HT1080 (cell line): ENCODE results near the gene CORO7. TPM values are rescaled to one million over a fixed set of nuclear protein-coding genes. Genes with fewer than 3 reads are reported as not detected.
"Not testable (repeated sequence)": the region's sequence is repeated elsewhere in the genome, so short reads cannot be mapped to it uniquely, and the experiment has no call there.

Experiments
- DNase-seq: peaks from one replicate; pipeline ENCODE4 v3.0.0-alpha.2; 2015; ENCODE audit warnings: low read depth
- total RNA-seq: library from RNA; depleted of rRNA; stranded (reverse); fragments of >200 nt; shearing (Covaris generic); gene quantifications from 2 replicates; pipeline ENCODE4 v1.2.3, GENCODE V29; 2014

CORO7 gene
- total RNA-seq, 1 experiment from 2014 or later: 24.9 TPM

GRCh38 chr16:4340443-4340842 lies 76.0 kb downstream of the CORO7 start:
- no peak for DNase-seq

DNA sequence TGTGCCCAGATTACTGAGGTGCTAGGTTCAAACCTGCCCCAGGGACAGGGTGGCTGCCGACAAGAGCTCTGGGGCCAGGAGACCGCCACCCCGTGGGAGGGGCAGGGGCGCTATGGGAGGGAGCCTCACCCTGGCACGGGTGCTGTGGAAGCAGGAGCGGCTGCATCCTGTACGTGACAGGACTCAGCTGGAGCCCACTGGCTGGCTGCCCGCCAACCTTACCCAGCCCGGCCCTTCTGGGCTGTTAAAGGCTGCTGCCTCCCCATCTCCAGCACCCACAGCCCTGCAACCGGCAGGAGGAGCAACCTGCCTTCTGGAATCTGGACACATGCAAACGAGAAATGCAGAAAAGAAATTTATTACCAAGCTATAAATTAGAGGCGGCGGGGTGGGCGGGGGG lies 76.5 kb downstream of the CORO7 start:
- no peak for DNase-seq

GRCh38 chr16:4339455-4339854 lies 76.9 kb downstream of the CORO7 start:
- no peak for DNase-seq

- no peak for DNase-seq
Measured at GRCh38 chr16:4338712-4339299, 77.6 kb downstream of the CORO7 start.

GRCh38 chr16:4338125-4338582 lies 78.2 kb downstream of the CORO7 start:
- DNase-seq: no peak

DNA sequence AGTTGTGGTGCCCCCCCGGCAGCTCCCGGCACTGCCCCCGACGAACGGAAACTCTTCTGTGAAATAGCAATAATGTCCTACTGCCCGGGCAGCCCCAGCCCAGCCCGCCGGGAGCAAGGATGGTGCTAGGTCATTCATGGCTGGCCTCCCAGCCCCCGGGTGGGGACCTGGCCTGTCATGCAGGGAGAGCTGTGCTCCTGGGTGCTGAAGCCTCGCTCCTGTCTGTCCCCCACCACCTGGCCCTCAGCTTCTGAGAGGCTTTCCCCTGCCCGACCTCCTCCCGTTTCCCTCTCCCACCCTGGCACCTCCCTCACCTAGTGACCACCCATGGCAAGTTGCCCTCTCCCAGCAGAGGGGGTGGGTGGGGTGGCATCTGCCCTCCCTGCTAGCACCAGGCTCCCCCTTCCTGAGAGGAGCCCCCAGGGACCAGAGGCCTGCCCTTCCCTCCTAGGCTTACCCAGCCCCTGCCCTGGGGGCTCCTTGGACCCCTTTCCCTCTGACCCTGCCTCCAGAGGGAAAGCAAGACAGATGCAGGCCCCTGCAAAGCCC lies 78.8 kb downstream of the CORO7 start:
- DNase-seq: no peak

DNA sequence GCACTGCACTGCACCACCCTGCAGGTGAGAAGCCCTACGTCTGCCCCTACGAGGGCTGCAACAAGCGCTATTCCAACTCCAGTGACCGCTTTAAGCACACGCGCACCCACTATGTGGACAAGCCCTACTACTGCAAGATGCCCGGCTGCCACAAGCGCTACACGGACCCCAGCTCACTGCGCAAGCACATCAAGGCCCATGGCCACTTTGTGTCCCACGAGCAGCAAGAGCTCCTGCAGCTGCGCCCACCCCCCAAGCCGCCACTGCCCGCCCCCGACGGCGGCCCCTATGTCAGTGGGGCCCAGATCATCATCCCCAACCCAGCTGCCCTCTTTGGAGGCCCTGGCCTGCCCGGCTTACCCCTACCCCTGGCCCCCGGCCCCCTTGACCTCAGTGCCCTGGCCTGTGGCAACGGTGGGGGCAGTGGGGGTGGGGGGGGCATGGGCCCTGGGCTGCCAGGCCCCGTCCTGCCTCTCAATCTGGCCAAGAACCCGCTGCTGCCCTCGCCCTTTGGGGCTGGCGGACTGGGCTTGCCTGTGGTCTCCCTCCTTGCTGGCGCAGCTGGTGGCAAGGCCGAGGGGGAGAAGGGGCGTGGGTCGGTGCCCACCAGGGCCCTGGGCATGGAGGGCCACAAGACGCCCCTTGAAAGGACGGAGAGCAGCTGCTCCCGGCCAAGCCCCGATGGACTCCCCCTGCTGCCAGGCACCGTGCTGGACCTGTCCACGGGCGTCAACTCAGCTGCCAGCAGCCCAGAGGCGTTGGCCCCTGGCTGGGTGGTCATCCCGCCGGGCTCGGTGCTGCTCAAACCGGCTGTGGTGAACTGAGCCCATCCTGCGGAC lies 79.5 kb downstream of the CORO7 start:
- no peak for DNase-seq

DNA sequence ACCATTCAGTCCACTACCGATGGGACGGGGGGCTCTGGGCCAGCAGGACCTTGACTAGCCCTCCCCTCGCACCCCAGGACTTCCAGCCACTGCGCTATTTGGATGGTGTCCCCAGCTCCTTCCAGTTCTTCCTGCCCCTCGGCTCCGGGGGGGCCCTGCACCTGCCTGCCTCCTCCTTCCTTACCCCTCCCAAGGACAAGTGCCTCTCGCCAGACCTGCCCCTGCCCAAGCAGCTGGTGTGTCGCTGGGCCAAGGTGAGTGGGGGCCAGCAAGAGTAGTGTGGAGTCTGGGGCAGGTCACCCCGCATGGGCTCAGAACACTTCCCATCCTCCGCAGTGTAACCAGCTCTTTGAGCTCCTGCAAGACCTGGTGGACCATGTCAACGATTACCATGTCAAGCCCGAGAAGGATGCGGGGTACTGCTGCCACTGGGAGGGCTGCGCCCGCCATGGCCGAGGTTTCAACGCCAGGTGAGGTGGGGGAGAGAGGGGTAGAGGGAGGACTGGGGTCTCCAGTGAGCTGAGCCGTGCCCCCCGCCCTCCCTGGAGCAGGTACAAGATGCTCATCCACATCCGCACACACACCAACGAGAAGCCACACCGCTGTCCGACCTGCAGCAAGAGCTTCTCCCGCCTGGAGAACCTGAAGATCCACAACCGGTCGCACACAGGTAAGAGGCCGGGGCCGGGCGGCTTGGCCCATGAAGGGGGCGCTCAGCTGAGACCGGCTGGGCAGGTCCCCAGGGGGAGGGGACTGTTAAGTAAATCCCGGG lies 81.5 kb downstream of the CORO7 start:
- DNase-seq: no peak

GRCh38 chr16:4333714-4334113 lies 82.7 kb downstream of the CORO7 start:
- DNase-seq: not testable (repeated sequence)

DNA sequence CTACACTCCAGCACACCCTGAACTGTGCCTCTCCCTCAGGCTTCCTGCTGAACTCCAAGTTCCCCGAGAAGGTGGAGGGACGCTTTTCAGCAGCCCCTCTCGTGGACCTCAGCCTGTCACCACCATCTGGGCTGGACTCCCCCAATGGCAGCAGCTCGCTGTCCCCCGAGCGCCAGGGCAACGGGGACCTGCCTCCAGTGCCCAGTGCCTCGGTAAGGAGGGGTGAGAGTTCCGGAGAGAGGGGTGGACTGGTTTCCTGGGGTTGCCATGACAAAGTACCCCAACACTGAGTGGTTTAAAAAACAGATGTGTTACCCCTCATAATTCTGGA lies 83.1 kb downstream of the CORO7 start:
- DNase-seq: no peak

DNA sequence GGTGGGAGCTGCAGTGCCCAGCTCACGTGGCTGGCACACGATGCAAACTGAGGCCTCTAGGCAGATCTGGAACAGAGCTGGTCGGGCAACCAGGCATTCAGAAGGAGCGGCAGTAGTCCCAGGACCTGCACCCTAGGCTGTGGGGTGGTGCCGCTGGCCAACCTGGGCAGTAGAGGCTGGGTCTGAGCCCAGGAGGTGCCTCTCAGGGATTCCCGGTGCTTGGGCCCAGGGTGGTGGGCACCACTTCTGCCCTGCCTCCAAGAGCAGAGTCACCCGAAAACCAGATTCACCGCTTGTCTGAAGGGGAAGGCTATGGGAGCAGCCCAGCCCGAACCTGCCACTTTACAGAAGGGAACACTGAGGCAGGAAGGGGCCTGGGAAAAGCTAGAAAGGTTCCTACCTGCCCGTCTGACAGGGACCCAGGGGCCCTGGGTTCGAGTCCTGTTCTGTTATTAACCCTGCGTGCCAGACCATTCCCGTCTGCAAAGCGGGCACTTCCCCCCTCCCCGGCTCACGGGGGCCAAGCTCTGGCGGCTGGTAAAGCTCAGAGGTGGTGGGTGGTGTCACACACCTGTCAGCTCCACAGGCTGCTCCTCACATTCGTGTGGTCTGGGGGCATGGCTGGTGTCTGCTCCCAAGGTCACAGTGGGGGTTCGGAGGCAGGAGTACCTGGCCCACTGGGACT lies 83.6 kb downstream of the CORO7 start:
- no peak for DNase-seq

DNA sequence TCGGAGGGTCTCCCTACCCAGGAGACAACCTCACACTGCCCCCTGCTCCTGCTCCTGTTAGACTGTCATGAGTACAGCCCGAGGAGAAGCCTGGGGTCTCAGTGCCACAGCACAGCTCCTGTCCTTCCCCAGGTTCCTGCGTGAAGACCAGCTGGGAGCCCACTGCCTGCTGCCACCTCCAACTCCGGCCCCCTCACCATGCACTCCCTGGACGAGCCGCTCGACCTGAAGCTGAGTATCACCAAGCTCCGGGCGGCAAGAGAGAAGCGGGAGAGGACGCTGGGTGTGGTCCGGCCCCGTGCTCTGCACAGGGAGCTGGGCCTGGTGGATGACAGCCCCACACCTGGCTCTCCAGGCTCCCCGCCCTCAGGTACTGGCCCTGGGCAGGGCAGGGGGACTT lies 84.3 kb downstream of the CORO7 start:
- DNase-seq: no peak

- DNase-seq: peak; percentile 57
Measured at GRCh38 chr16:4330277-4330874, 86.0 kb downstream of the CORO7 start.

- DNase-seq: no peak
Measured at GRCh38 chr16:4328782-4329775, 87.3 kb downstream of the CORO7 start.

DNA sequence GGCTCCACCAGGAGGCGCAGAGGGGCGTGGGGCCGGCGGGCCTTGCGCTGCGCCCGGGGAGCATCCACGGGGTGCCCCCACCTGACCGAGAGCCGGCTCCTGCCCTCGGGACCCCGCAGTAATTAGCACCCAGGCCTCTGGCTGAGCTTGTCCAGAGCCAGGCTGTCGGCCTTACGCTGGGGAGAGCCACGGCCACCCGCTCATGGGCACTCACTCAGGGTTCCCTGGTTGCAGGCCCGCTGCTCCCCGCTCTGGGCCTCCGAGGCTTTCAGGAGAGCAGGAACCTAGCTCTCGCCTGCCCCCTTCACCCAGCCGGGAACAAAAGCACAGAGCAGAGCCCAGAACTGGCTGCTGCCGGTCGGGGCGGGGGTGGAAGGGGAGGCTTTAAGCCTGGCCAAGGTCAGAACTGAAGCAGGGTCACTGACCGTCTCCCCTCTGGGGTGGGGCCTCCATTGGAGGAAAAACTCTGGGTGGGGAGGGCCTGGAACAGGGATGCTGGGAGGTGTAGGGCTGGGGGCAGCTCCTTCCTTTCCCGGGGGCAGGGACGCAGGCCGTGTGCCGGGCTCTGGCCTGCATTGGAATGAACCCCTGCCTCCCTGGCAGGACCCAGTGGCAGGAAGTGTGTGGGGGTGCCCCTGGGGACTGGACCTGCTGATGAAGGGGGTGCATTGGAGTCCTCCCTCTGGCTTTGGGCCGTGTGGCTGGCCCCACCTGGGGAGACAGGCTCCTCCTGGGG lies 88.2 kb downstream of the CORO7 start:
- no peak for DNase-seq

DNA sequence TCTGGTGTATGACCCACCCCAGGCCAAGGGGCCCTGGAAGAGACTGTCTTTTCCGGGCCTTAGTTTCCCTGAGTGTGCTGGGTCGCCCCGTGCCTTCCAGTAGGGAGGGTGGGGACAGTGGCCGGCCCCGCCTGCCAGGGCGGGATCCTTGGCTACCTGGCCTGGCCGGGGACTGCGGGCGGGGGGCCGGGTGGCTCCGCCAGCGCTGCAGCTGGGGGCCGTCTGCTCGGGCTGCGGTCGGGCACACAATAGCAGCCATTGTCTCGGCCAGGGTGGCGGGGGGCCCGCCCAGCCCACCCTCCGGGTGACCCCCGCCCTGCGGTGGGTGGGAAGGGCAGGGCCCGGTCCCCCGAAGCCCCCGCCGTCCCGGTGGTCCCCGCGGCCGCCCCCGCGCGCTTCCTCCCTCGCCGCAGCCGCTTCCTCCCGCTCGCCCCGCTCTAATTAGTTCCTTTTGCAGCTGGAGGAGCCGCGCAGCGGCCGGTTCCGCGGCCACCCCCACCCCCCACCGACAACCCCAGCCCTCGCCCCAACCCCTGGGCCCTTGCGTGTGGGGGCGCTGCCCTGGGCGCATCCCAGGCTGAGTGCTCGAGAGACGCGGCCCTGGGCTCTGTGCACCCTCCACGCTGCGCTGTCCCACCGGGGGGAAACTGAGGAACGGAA lies 88.9 kb downstream of the CORO7 start:
- DNase-seq: no peak

GRCh38 chr16:4325253-4325758 lies 91.1 kb downstream of the CORO7 start:
- no peak for DNase-seq
